HUES48 (cell line): ENCODE measurements around the gene LRCH4.

Experiments used
- H3K27ac ChIP-seq: one replicate; pipeline ENCODE4 v1.7.0; 2013; ENCODE audit warnings: low read depth, low read length, inconsistent platforms
- H3K27me3 ChIP-seq: 2 replicates; pipeline ENCODE4 v1.6.1; 2013; ENCODE audit warnings: mild to moderate bottlenecking, low read length; ENCODE audit not compliant: control insufficient read depth, insufficient read depth
- H3K36me3 ChIP-seq: 2 replicates; pipeline ENCODE4 v1.6.1; 2013; ENCODE audit warnings: low read length; ENCODE audit not compliant: control insufficient read depth, insufficient read depth
- H3K4me1 ChIP-seq: 2 replicates; pipeline ENCODE4 v1.6.1; 2013; ENCODE audit warnings: mild to moderate bottlenecking, low read length; ENCODE audit not compliant: control insufficient read depth, insufficient read depth
- H3K4me3 ChIP-seq: 2 replicates; pipeline ENCODE4 v1.5.1; 2013; ENCODE audit warnings: mild to moderate bottlenecking, low read depth, low read length
- H3K9ac ChIP-seq: 2 replicates; pipeline ENCODE4 v1.6.1; 2013; ENCODE audit warnings: mild to moderate bottlenecking, low read depth, low read length, moderate library complexity
- H3K9me3 ChIP-seq: 2 replicates; pipeline ENCODE4 v1.6.1; 2013; ENCODE audit warnings: low read length; ENCODE audit not compliant: control insufficient read depth, insufficient read depth

Gene LRCH4

GRCh38 chr7:100620239-100620638 lies 34.3 kb upstream of the LRCH4 start:
- H3K27ac ChIP-seq, result no peak overlapping the region
- H3K27me3 ChIP-seq, result no peaks in the 10 kb centered on the region
- no peak overlapping the region for H3K4me3 ChIP-seq
- no peaks in the 10 kb centered on the region for H3K4me1 ChIP-seq
- H3K9me3 ChIP-seq, result no peaks in the 10 kb centered on the region
- H3K36me3 ChIP-seq, result no peaks in the 10 kb centered on the region
- H3K9ac ChIP-seq, result no peak overlapping the region

- H3K27ac ChIP-seq, result no peak overlapping the region
- H3K4me1 ChIP-seq, result peaks cover 3% of the 10 kb centered on the region; the same call in 1 of the 2 replicates
- H3K36me3 ChIP-seq, result no peaks in the 10 kb centered on the region
- H3K9ac ChIP-seq, result no peak overlapping the region
- no peaks in the 10 kb centered on the region for H3K9me3 ChIP-seq
- H3K27me3 ChIP-seq, result no peaks in the 10 kb centered on the region
- H3K4me3 ChIP-seq, result no peak overlapping the region
Observed at GRCh38 chr7:100614308-100614861, 28.5 kb upstream of the LRCH4 start.

- H3K9me3 ChIP-seq, result no peaks in the 10 kb centered on the region
- no peak overlapping the region for H3K4me3 ChIP-seq
- H3K4me1 ChIP-seq, result peaks cover 3% of the 10 kb centered on the region; the same call in 1 of the 2 replicates
- H3K27me3 ChIP-seq, result no peaks in the 10 kb centered on the region
- H3K36me3 ChIP-seq, result no peaks in the 10 kb centered on the region
- no peak overlapping the region for H3K9ac ChIP-seq
- no peak overlapping the region for H3K27ac ChIP-seq
Observed at GRCh38 chr7:100613412-100614175, 27.7 kb upstream of the LRCH4 start.

- Histone ChIP-seq H3K27ac (no peak overlapping the region), H3K4me3 (peak overlapping the region; percentile 76), H3K27me3 (no peaks in the 10 kb centered on the region), H3K4me1 (peaks cover 3% of the 10 kb centered on the region; the same call in 1 of the 2 replicates), H3K9ac (no peak overlapping the region), H3K36me3 (0 out of 2 replicates have a peak, but pooled peaks cover under 1% of the 10 kb centered on the region), H3K9me3 (no peaks in the 10 kb centered on the region)
Observed at GRCh38 chr7:100612730-100613390, 26.9 kb upstream of the LRCH4 start.

- Histone ChIP-seq H3K27ac (peak within 1 kb of the TSS; percentile 93), H3K27me3 (no peaks in the 10 kb centered on the region), H3K9me3 (no peaks in the 10 kb centered on the region), H3K36me3 (0 out of 2 replicates have a peak, but pooled peaks cover 4% of the 10 kb centered on the region), H3K4me3 (peak within 1 kb of the TSS; percentile 76), H3K9ac (peak within 1 kb of the TSS; percentile 73), H3K4me1 (peaks cover 3% of the 10 kb centered on the region; the same call in 1 of the 2 replicates)
Observed at GRCh38 chr7:100611983-100612729, 26.2 kb upstream of the LRCH4 start, which contains the start of gene MOSPD3. TSS of gene MOSPD3 (plus strand) at chr7:100612540. CDS start at chr7:100612792, 252 bp downstream.

- no peaks in the 10 kb centered on the region; the same call in 1 of the 2 replicates for H3K27me3 ChIP-seq
- H3K9me3 ChIP-seq, result no peaks in the 10 kb centered on the region
- H3K4me3 ChIP-seq, result no peak overlapping the region
- no peak overlapping the region for H3K27ac ChIP-seq
- H3K4me1 ChIP-seq, result peaks cover 7% of the 10 kb centered on the region; the same call in 1 of the 2 replicates
- H3K36me3 ChIP-seq, result 0 out of 2 replicates have a peak, but pooled peaks cover 4% of the 10 kb centered on the region
- H3K9ac ChIP-seq, result no peak overlapping the region
Observed at GRCh38 chr7:100609958-100610357, 24.0 kb upstream of the LRCH4 start.

- peaks cover 17% of the 10 kb centered on the region for H3K4me1 ChIP-seq
Observed at GRCh38 chr7:100607111-100607510, 21.2 kb upstream of the LRCH4 start.

GRCh38 chr7:100606313-100606712 lies 20.4 kb upstream of the LRCH4 start:
- Histone ChIP-seq H3K36me3 (0 out of 2 replicates have a peak, but pooled peaks cover 4% of the 10 kb centered on the region), H3K4me3 (no peak overlapping the region), H3K27ac (no peak overlapping the region), H3K9me3 (no peaks in the 10 kb centered on the region), H3K27me3 (no peaks in the 10 kb centered on the region; the same call in 1 of the 2 replicates), H3K4me1 (peaks cover 24% of the 10 kb centered on the region), H3K9ac (no peak overlapping the region)

More at GRCh38 chr7:100607111-100607510, 21.2 kb upstream of the LRCH4 start:
- Histone ChIP-seq H3K27ac (no peak overlapping the region), H3K36me3 (0 out of 2 replicates have a peak, but pooled peaks cover 4% of the 10 kb centered on the region), H3K4me3 (no peak overlapping the region), H3K9me3 (no peaks in the 10 kb centered on the region), H3K27me3 (no peaks in the 10 kb centered on the region; the same call in 1 of the 2 replicates), H3K9ac (no peak overlapping the region)

GRCh38 chr7:100604976-100605911 lies 19.3 kb upstream of the LRCH4 start:
- peak overlapping the region; percentile 79 for H3K4me3 ChIP-seq
- H3K4me1 ChIP-seq, result peaks cover 26% of the 10 kb centered on the region
- no peaks in the 10 kb centered on the region; the same call in 1 of the 2 replicates for H3K27me3 ChIP-seq
- H3K9me3 ChIP-seq, result no peaks in the 10 kb centered on the region
- H3K9ac ChIP-seq, result no peak overlapping the region
- H3K27ac ChIP-seq, result no peak overlapping the region
- 0 out of 2 replicates have a peak, but pooled peaks cover 4% of the 10 kb centered on the region for H3K36me3 ChIP-seq
